GM10248 (cell line): ENCODE data around the gene PILRA.
A peak's percentile ranks its signal among the peaks of the same experiment; 100 is the strongest.

Source experiments
- CTCF ChIA-PET: fragments of 300-600 bp; sonication (Branson Sonifier 250); formaldehyde crosslinking; extraction: SDS; loops from one replicate; lab custom pipeline; 2021; ENCODE audit warnings: antibody characterized with exemption; lab: Yijun Ruan, JAX
- POLR2A ChIA-PET: fragments of 350-650 bp; sonication (Branson Sonifier 250); formaldehyde crosslinking; extraction: SDS; loops from one replicate; lab custom pipeline; 2020; ENCODE audit warnings: antibody characterized with exemption; lab: Yijun Ruan, JAX
- DNase-seq: peaks from one replicate; pipeline ENCODE4 v3.0.0; 2012; ENCODE audit errors: extremely low spot score
- CTCF ChIP-seq: IDR thresholded peaks from 2 replicates; pipeline ENCODE4 v1.5.1; 2012; ENCODE audit warnings: mild to moderate bottlenecking, low read depth; ENCODE audit errors: extremely low read depth, missing control alignments, control extremely low read depth

Gene PILRA

GRCh38 chr7:100389437-100390088 lies 16.3 kb downstream of the PILRA start:
- TF ChIP-seq CTCF, result no peak
- POLR2A ChIA-PET, result no interaction called here
- no peak for DNase-seq
- CTCF ChIA-PET, result interaction anchor here (0.9 to 5.5 kb wide), 3 partner anchors 18 to 257 kb away, joined by 3 to 26 read pairs (median 3); no protein-coding TSS in a partner anchor

- DNase-seq, result no peak
- POLR2A ChIA-PET, result no interaction called here
- CTCF ChIA-PET, result interaction anchor here (0.9 to 5.5 kb wide), 4 partner anchors 8 to 257 kb away, joined by 3 to 26 read pairs (median 3); no protein-coding TSS in a partner anchor
- TF ChIP-seq CTCF, result no peak
These were observed 17.2 kb downstream of the PILRA start for GRCh38 chr7:100390286-100391009.

- CTCF ChIA-PET, result interaction anchor here (1.3 to 2.2 kb wide), 3 partner anchors 9 to 24 kb away, joined by 4 to 10 read pairs (median 5); no protein-coding TSS in a partner anchor
- no peak for DNase-seq
- TF ChIP-seq CTCF, result no peak
- POLR2A ChIA-PET, result interaction anchor here (0.6 to 0.8 kb wide), 2 partner anchors 37 to 38 kb away, joined by 3 to 4 read pairs; partner anchors contain the start of gene MEPCE
These were observed 20.1 kb downstream of the PILRA start for GRCh38 chr7:100393233-100393905.

- TF ChIP-seq CTCF, result no peak
- DNase-seq, result no peak
- ChIA-PET POLR2A (interaction anchor here (0.8 kb wide), 1 partner anchor 36 kb away, joined by 3 read pairs; the partner anchor contains the start of gene MEPCE), CTCF (interaction anchor here (1.3 to 2.2 kb wide), 3 partner anchors 8 to 25 kb away, joined by 4 to 10 read pairs (median 5); no protein-coding TSS in a partner anchor)
These were observed 20.8 kb downstream of the PILRA start for GRCh38 chr7:100394077-100394476.

GRCh38 chr7:100396421-100396982 lies 23.2 kb downstream of the PILRA start:
- POLR2A ChIA-PET, result interaction anchor here (0.6 kb wide), 1 partner anchor 214 kb away, joined by 3 read pairs; no protein-coding TSS in a partner anchor
- DNase-seq, result peak; percentile 76
- CTCF ChIA-PET, result interaction anchor here (0.8 to 2.5 kb wide), 11 partner anchors 10 to 51 kb away, joined by 3 to 14 read pairs (median 4); no protein-coding TSS in a partner anchor

More at GRCh38 chr7:100396421-100396982, 23.2 kb downstream of the PILRA start:
- no peak for TF ChIP-seq CTCF
